Measurements from ENCODE around the gene MAP2K5.

DNA sequence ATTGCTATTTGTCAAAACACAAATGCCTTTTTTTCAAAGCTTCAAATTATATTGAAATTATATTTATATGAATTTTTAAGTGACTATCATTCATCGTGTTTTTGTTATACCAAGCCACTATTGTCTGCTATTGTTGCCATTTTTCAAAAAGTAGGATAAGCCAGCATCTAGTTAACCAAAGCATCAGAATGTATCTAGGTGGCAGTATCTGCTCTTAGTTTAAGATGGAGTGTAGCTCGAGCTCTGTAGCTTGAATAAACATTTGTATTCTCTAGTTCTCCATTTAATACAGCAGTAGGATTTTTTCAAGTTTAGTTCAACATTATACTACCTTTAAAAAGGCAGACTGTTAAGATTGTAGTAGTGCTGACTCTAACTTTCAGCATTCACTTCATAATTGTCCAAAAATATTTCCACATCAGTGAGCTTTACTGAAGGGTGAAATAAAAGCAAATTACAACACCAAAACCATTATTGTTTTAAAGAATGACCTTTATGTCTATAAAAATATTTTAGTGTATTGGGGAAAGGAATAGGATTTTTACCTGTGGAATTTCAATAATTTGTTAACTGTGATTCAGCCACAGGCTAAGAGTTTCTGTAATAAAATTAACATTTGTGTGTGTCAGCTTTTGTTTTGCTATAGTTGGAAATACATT, 41.2 kb upstream of the MAP2K5 start:
- TF ChIP-seq EZH2 (IDR thresholded peaks at IDR 0.05) (no peak), POLR2AphosphoS5 (IDR thresholded peaks at IDR 0.05; ENCODE audit: borderline replicate concordance, low read depth, low read length) (no peak), FOXP2 (optimal IDR thresholded peaks at IDR 0.05; ENCODE audit: control extremely low read depth, extremely low read length, insufficient read depth) (no peak)

Data from SK-N-MC (cell line).